GM12878 (cell line): Measurements from ENCODE around the gene MYO1H. TPM values are rescaled to one million over a fixed set of nuclear protein-coding genes. Genes with fewer than 3 reads are reported as not detected.

Experiments
- ATAC-seq: fragments of 200-7000 bp; cut with Tn5 transposase; 3 replicates; pipeline ENCODE4 v1.9.1; 2020; ENCODE audit warnings: mild to moderate bottlenecking, moderate library complexity
- BruUV-seq: library from RNA; stranded (reverse); fragments of 400-500 nt; replicated peaks from 2 replicates; lab custom pipeline; 2021; lab: Mats Ljungman, UMichigan
- CTCF ChIA-PET: fragments of 300-600 bp; sonication (Branson Sonifier 250); formaldehyde crosslinking; extraction: SDS; loops from one replicate; lab custom pipeline; 2021; ENCODE audit warnings: inconsistent platforms; lab: Yijun Ruan, JAX
- POLR2A ChIA-PET: fragments of 350-600 bp; formaldehyde crosslinking; extraction: SDS; loops from one replicate; lab custom pipeline; 2021; ENCODE audit warnings: inconsistent platforms; lab: Charles Lee
- RAD21 ChIA-PET: fragments of 300-600 bp; sonication (Branson Sonifier 250); formaldehyde crosslinking; loops from one replicate; lab custom pipeline; 2023; ENCODE audit warnings: antibody characterized with exemption; ENCODE audit not compliant: unreplicated experiment; lab: Charles Lee
- SMC1A ChIA-PET: fragments of 300-600 bp; sonication (Branson Sonifier 250); formaldehyde crosslinking; loops from one replicate; lab custom pipeline; 2023; ENCODE audit not compliant: unreplicated experiment, uncharacterized antibody; lab: Charles Lee
- DNase-seq: peaks from one replicate; pipeline ENCODE4 v3.0.0-alpha.2; 2011; ENCODE audit warnings: low read depth, low spot score
- FAIRE-seq: peaks from 3 replicates; lab custom pipeline; 2011; peaks lifted over from hg19 to GRCh38; lab: Jason Lieb, UNC
- H2AFZ ChIP-seq: 2 replicates; pipeline ENCODE4 v1.6.0; 2011; ENCODE audit warnings: low read depth, low read length, control low read depth; ENCODE audit not compliant: control insufficient read depth
- H3K27ac ChIP-seq: 2 replicates; pipeline ENCODE4 v1.5.1; 2011; ENCODE audit warnings: control low read depth; ENCODE audit not compliant: control insufficient read depth, insufficient read depth
- H3K27me3 ChIP-seq, 2 experiments: replicated peaks in 1 of 2; 2 replicates each; pipeline versions ENCODE4 v1.6.0 to v1.6.1; 2011; ENCODE audit warnings: low read length in 1 of 2; ENCODE audit not compliant: control insufficient read depth in 2 of 2, insufficient read depth in 2 of 2
- H3K36me3 ChIP-seq, 2 experiments: 2 replicates each; pipeline ENCODE4 v1.5.1; 2011; ENCODE audit warnings: low read length in 1 of 2; ENCODE audit not compliant: control insufficient read depth in 2 of 2, insufficient read depth in 2 of 2
- H3K4me1 ChIP-seq: 2 replicates; pipeline ENCODE4 v1.6.1; 2011; ENCODE audit warnings: mild to moderate bottlenecking, low read length, moderate library complexity, mixed read lengths; ENCODE audit not compliant: control insufficient read depth, insufficient read depth
- H3K4me2 ChIP-seq: 2 replicates; pipeline ENCODE4 v1.6.0; 2011; ENCODE audit warnings: control low read depth; ENCODE audit not compliant: control insufficient read depth, insufficient read depth
- H3K4me3 ChIP-seq: fragments of 200-600 bp; sonication (generic); 2 replicates; pipeline ENCODE4 v1.5.1; 2016
- H3K79me2 ChIP-seq: 2 replicates; pipeline ENCODE4 v1.6.0; 2011; ENCODE audit warnings: low read length; ENCODE audit not compliant: control insufficient read depth, insufficient read depth
- H3K9ac ChIP-seq: 2 replicates; pipeline ENCODE4 v1.8.0; 2011; ENCODE audit warnings: low read length, control low read depth, mixed read lengths; ENCODE audit not compliant: control insufficient read depth, insufficient read depth
- H3K9me3 ChIP-seq: replicated peaks from 3 replicates; pipeline ENCODE4 v1.5.1; 2011; ENCODE audit warnings: mild to moderate bottlenecking, low read length; ENCODE audit not compliant: control insufficient read depth, insufficient read depth
- H4K20me1 ChIP-seq: 2 replicates; pipeline ENCODE4 v1.6.0; 2011; ENCODE audit not compliant: control insufficient read depth, insufficient read depth
- BCL3 ChIP-seq: IDR thresholded peaks from 2 replicates; pipeline ENCODE4 v1.6.1; 2011; ENCODE audit warnings: borderline replicate concordance, low read depth, mild to moderate bottlenecking, moderate library complexity, low read length; ENCODE audit not compliant: insufficient read depth, poor library complexity, severe bottlenecking
- BCLAF1 ChIP-seq: fragments of 450-650 bp; IDR thresholded peaks from 2 replicates; pipeline ENCODE4 v1.6.1; 2017; ENCODE audit warnings: antibody characterized with exemption, mild to moderate bottlenecking, moderate library complexity
- ELK1 ChIP-seq: IDR thresholded peaks from 2 replicates; pipeline ENCODE4 v1.6.1; 2012; ENCODE audit warnings: low read depth, low read length, improper control_type of control experiment
- IKZF2 ChIP-seq, 2 experiments: fragments of 450-650 bp; IDR thresholded peaks; 2 replicates each; pipeline ENCODE4 v1.6.1; 2017; ENCODE audit warnings: mild to moderate bottlenecking in 2 of 2, moderate library complexity in 2 of 2
- NFXL1 ChIP-seq: fragments of 450-650 bp; IDR thresholded peaks from 2 replicates; pipeline ENCODE4 v1.6.1; 2017; ENCODE audit warnings: antibody characterized with exemption, mild to moderate bottlenecking, borderline replicate concordance
- RBBP5 ChIP-seq: fragments of 200-600 bp; sonication (generic); conservative IDR thresholded peaks from 2 replicates; pipeline ENCODE4 v1.6.1; 2016
- RFX5 ChIP-seq: IDR thresholded peaks from 2 replicates; pipeline ENCODE4 v1.6.1; 2011; ENCODE audit warnings: low read depth, low read length, improper control_type of control experiment
- SIN3A ChIP-seq: IDR thresholded peaks from 2 replicates; pipeline ENCODE4 v1.6.1; 2012; ENCODE audit warnings: low read depth, low read length, improper control_type of control experiment
- SMAD1 ChIP-seq: fragments of 450-650 bp; IDR thresholded peaks from 2 replicates; pipeline ENCODE4 v1.6.1; 2018; ENCODE audit warnings: mild to moderate bottlenecking, low read depth; ENCODE audit not compliant: partially characterized antibody
- SREBF1 ChIP-seq: IDR thresholded peaks from 2 replicates; pipeline ENCODE4 v1.6.1; 2012; ENCODE audit warnings: mild to moderate bottlenecking, low read length
- TAF1 ChIP-seq: IDR thresholded peaks from 2 replicates; pipeline ENCODE4 v1.6.1; 2011; ENCODE audit warnings: mild to moderate bottlenecking, low read depth, low read length, borderline replicate concordance
- ZBED1 ChIP-seq: IDR thresholded peaks from 2 replicates; pipeline ENCODE4 v1.6.1; 2016; ENCODE audit warnings: borderline replicate concordance
- ZBTB40 ChIP-seq: fragments of 450-650 bp; IDR thresholded peaks from 2 replicates; pipeline ENCODE4 v1.6.1; 2016; ENCODE audit warnings: mild to moderate bottlenecking, moderate library complexity, borderline replicate concordance
- ZNF207 ChIP-seq: fragments of 450-650 bp; IDR thresholded peaks from 2 replicates; pipeline ENCODE4 v1.6.1; 2014; ENCODE audit warnings: antibody characterized with exemption, mild to moderate bottlenecking, borderline replicate concordance
- ZNF622 ChIP-seq: fragments of 450-650 bp; IDR thresholded peaks from 2 replicates; pipeline ENCODE4 v1.6.1; 2017; ENCODE audit warnings: mild to moderate bottlenecking, inconsistent platforms
- WGBS: methylation state at CpG from one replicate; pipeline ENCODE4 v1.1.6; 2016; ENCODE audit warnings: low lambda C conversion rate; ENCODE audit not compliant: insufficient replicate concordance, insufficient coverage; ENCODE audit errors: missing lambda C conversion rate; 5-methylcytosine and 5-hydroxymethylcytosine counted together
- in situ Hi-C: fragments of 300-500 bp; cut with MboI; formaldehyde crosslinking; loops from 9 replicates; pipeline ENCODE4 v1.14.3; 2018; ENCODE audit warnings: mixed read lengths
- intact Hi-C: fragments of 100-400 bp; cut with micrococcal nuclease; formaldehyde crosslinking; loops from one replicate; pipeline ENCODE4 v1.14.2; 2022; ENCODE audit not compliant: unreplicated experiment
- polyA plus RNA-seq, 11 experiments: library from polyadenylated mRNA; depleted of rRNA in 4 of 11; unstranded in 6 of 11; stranded (reverse) in 5 of 11; fragments of >200 nt; fragmentation: Nextera tagmentation in 4 of 11; fragmentation: Illumina TruSeq in 1 of 11; extraction: Ambion mirVana in 4 of 11; extraction: Trizol in 1 of 11; gene quantifications; 1 replicate in 1 of 11; 2 replicates in 10 of 11; pipeline versions ENCODE4 v1.2.1 to v1.2.3, GENCODE V29; 2011 to 2016; ENCODE audit warnings: inconsistent platforms in 2 of 11, missing spikeins in 2 of 11, low read depth in 1 of 11
- total RNA-seq, 4 experiments: library from RNA; depleted of rRNA in 3 of 4; stranded (reverse); fragments of >200 nt in 3 of 4; fragmentation: Illumina TruSeq in 1 of 4; extraction: Trizol in 1 of 4; gene quantifications; 2 replicates each; pipeline versions ENCODE4 v1.2.1 to v1.2.3, GENCODE V29; 2013 to 2021

Gene MYO1H
- total and polyA plus RNA-seq, 10 of the 15 experiments (the other 5 are each of a cell fraction or from before 2014, with no cell fraction given): 0.05 TPM; not detected in 9

- Histone ChIP-seq H2AFZ (no peak overlapping the region), H3K4me2 (no peak overlapping the region), H3K36me3 (peaks cover 4 to 15% of the 10 kb centered on the region in 2 experiments), H3K27me3 (no peaks in the 10 kb centered on the region), H3K79me2 (no peaks in the 10 kb centered on the region), H3K27ac (no peak overlapping the region), H3K9ac (no peak overlapping the region), H3K4me3 (no peak overlapping the region), H3K4me1 (no peaks in the 10 kb centered on the region), H3K9me3 (no peaks in the 10 kb centered on the region), H4K20me1 (no peaks in the 10 kb centered on the region)
- BruUV-seq: no TSS peak
- intact Hi-C loops: no loop called here
- DNase-seq: no peak
- ChIA-PET CTCF (interaction anchor here (0.7 kb wide), 1 partner anchor 24 kb away, joined by 3 read pairs; no protein-coding TSS in a partner anchor), RAD21 (no interaction called here), POLR2A (no interaction called here), SMC1A (interaction anchor here (0.6 kb wide), 1 partner anchor 389 kb away, joined by 3 read pairs; no protein-coding TSS in a partner anchor)
- no peak for FAIRE-seq
- in situ Hi-C loops: no loop called here
- 100% methylated on average over 1 of the region's 1 CpG for WGBS
- ATAC-seq: no peak
- TF ChIP-seq ZNF207: no peak
- no peak for TF ChIP-seq BCLAF1
- no peak for TF ChIP-seq ZBED1
- no peak for TF ChIP-seq SIN3A
- TF ChIP-seq TAF1: no peak
- no peak for TF ChIP-seq IKZF2 (IDR thresholded peaks at IDR 0.05)
- no peak for TF ChIP-seq SREBF1
- no peak for TF ChIP-seq RBBP5
- no peak for TF ChIP-seq BCL3
- TF ChIP-seq ELK1: no peak
- TF ChIP-seq SMAD1: no peak
- TF ChIP-seq ZNF622: no peak
- TF ChIP-seq ZBTB40: no peak
- no peak for TF ChIP-seq RFX5
- TF ChIP-seq NFXL1: no peak
These were observed 142.4 kb downstream of the MYO1H start for GRCh38 chr12:109489955-109490565.
